OCI-LY1 (cell line): ENCODE measurements around the gene CHID1.
A peak's percentile ranks its signal among the peaks of the same experiment; 100 is the strongest.

Experiments used
- H2AFZ ChIP-seq: fragments of 200-600 bp; sonication (generic), shearing (Covaris generic); 2 replicates; pipeline ENCODE4 v1.6.0; 2014; ENCODE audit warnings: antibody characterized with exemption, mild to moderate bottlenecking, low read length
- H3F3A ChIP-seq: fragments of 200-600 bp; sonication (generic), shearing (Covaris generic); 2 replicates; pipeline ENCODE4 v1.6.0; 2014; ENCODE audit warnings: mild to moderate bottlenecking, antibody characterized with exemption, low read length, moderate library complexity; ENCODE audit not compliant: insufficient read depth
- H3K27ac ChIP-seq: fragments of 200-600 bp; sonication (generic); 2 replicates; pipeline ENCODE4 v1.5.1; 2014; ENCODE audit warnings: low read length, mixed run types, mild to moderate bottlenecking, low read depth; ENCODE audit not compliant: poor library complexity, severe bottlenecking
- H3K27me3 ChIP-seq: fragments of 200-600 bp; sonication (generic); 2 replicates; pipeline ENCODE4 v1.6.0; 2014; ENCODE audit warnings: antibody characterized with exemption, mild to moderate bottlenecking, low read length, moderate library complexity; ENCODE audit not compliant: insufficient read depth
- H3K36me3 ChIP-seq: fragments of 200-600 bp; sonication (generic); 2 replicates; pipeline ENCODE4 v1.6.1; 2014; ENCODE audit warnings: mild to moderate bottlenecking, antibody characterized with exemption, low read length, moderate library complexity, mixed read lengths; ENCODE audit not compliant: insufficient read depth
- H3K4me1 ChIP-seq: fragments of 200-600 bp; sonication (generic); 2 replicates; pipeline ENCODE4 v1.5.1; 2014; ENCODE audit warnings: mild to moderate bottlenecking, low read length, moderate library complexity; ENCODE audit not compliant: insufficient read depth, severe bottlenecking
- H3K4me2 ChIP-seq: fragments of 200-600 bp; sonication (generic), shearing (Covaris generic); 2 replicates; pipeline ENCODE4 v1.6.1; 2014; ENCODE audit warnings: low read length
- H3K4me3 ChIP-seq: fragments of 200-600 bp; sonication (generic); 2 replicates; pipeline ENCODE4 v1.5.1; 2014; ENCODE audit warnings: low read length, low read depth, mild to moderate bottlenecking, mixed read lengths; ENCODE audit not compliant: poor library complexity, severe bottlenecking
- H3K79me2 ChIP-seq: fragments of 200-600 bp; shearing (Covaris generic); 2 replicates; pipeline ENCODE4 v1.6.1; 2016; ENCODE audit warnings: mixed run types, low read length, mixed read lengths; ENCODE audit not compliant: insufficient read depth
- H3K9ac ChIP-seq: fragments of 200-600 bp; sonication (generic), shearing (Covaris generic); 2 replicates; pipeline ENCODE4 v1.6.1; 2014; ENCODE audit warnings: mild to moderate bottlenecking, low read length, mixed read lengths
- H3K9me2 ChIP-seq: fragments of 200-600 bp; sonication (generic), shearing (Covaris generic); 2 replicates; pipeline ENCODE4 v1.6.1; 2014; ENCODE audit warnings: low read depth, mild to moderate bottlenecking, low read length, mixed read lengths
- H3K9me3 ChIP-seq: fragments of 200-600 bp; shearing (Covaris generic); 2 replicates; pipeline ENCODE4 v1.6.1; 2014; ENCODE audit warnings: low read length, mixed read lengths
- H4K20me1 ChIP-seq: fragments of 200-600 bp; sonication (generic), shearing (Covaris generic); 2 replicates; pipeline ENCODE4 v1.6.0; 2016; ENCODE audit warnings: mild to moderate bottlenecking, low read length; ENCODE audit not compliant: insufficient read depth
- CTCF ChIP-seq: fragments of 200-600 bp; sonication (generic), shearing (Covaris generic); IDR thresholded peaks from 2 replicates; pipeline ENCODE4 v1.5.1; 2017; ENCODE audit warnings: mild to moderate bottlenecking, antibody characterized with exemption, low read length, moderate library complexity, mixed read lengths
- EZH2 ChIP-seq: fragments of 200-600 bp; sonication (generic), shearing (Covaris generic); IDR thresholded peaks from 2 replicates; pipeline ENCODE4 v1.8.0; 2017; ENCODE audit warnings: borderline replicate concordance, mixed run types, mild to moderate bottlenecking, antibody characterized with exemption, low read length, moderate library complexity, mixed read lengths

The CHID1 gene

GRCh38 chr11:958101-958500 lies 47.5 kb upstream of the CHID1 start:
- H3K9me2 ChIP-seq: no peaks in the 10 kb centered on the region
- 0 out of 2 replicates have a peak, but pooled peaks cover 4% of the 10 kb centered on the region for H3K79me2 ChIP-seq
- H3K27me3 ChIP-seq: no peaks in the 10 kb centered on the region
- H3K4me3 ChIP-seq: no peak overlapping the region
- H3F3A ChIP-seq: no peaks in the 10 kb centered on the region
- no peak for TF ChIP-seq CTCF
- TF ChIP-seq EZH2: no peak
- H2AFZ ChIP-seq: no peak overlapping the region
- H3K9me3 ChIP-seq: no peaks in the 10 kb centered on the region
- no peaks in the 10 kb centered on the region for H4K20me1 ChIP-seq
- H3K4me1 ChIP-seq: peaks cover 22% of the 10 kb centered on the region
- H3K9ac ChIP-seq: no peak overlapping the region
- no peak overlapping the region for H3K4me2 ChIP-seq
- peaks cover 9% of the 10 kb centered on the region for H3K36me3 ChIP-seq
- no peak overlapping the region for H3K27ac ChIP-seq

- Histone ChIP-seq H3K27ac (no peak overlapping the region), H3K4me3 (no peak overlapping the region), H3K9ac (no peak overlapping the region), H2AFZ (no peak overlapping the region), H3K9me2 (no peaks in the 10 kb centered on the region), H3K9me3 (no peaks in the 10 kb centered on the region), H3K4me2 (no peak overlapping the region), H3K79me2 (0 out of 2 replicates have a peak, but pooled peaks cover 4% of the 10 kb centered on the region), H4K20me1 (no peaks in the 10 kb centered on the region), H3K27me3 (no peaks in the 10 kb centered on the region), H3K36me3 (peaks cover 9% of the 10 kb centered on the region), H3F3A (no peaks in the 10 kb centered on the region), H3K4me1 (peaks cover 22% of the 10 kb centered on the region)
- TF ChIP-seq EZH2 (no peak), CTCF (no peak)
These were observed 46.8 kb upstream of the CHID1 start for GRCh38 chr11:957212-957920.

GRCh38 chr11:955154-956063 lies 44.8 kb upstream of the CHID1 start:
- Histone ChIP-seq H3K27me3 (no peaks in the 10 kb centered on the region), H3K36me3 (peaks cover 9% of the 10 kb centered on the region), H3K4me1 (peaks cover 22% of the 10 kb centered on the region), H3K27ac (peak overlapping the region; percentile 79), H3K9ac (no peak overlapping the region), H3K9me3 (no peaks in the 10 kb centered on the region), H3K9me2 (no peaks in the 10 kb centered on the region), H3K79me2 (0 out of 2 replicates have a peak, but pooled peaks cover 4% of the 10 kb centered on the region), H3K4me3 (no peak overlapping the region), H3F3A (no peaks in the 10 kb centered on the region), H4K20me1 (no peaks in the 10 kb centered on the region), H3K4me2 (no peak overlapping the region), H2AFZ (no peak overlapping the region)
- TF ChIP-seq EZH2 (no peak), CTCF (no peak)
